COR-L47 (cell line): ENCODE data around the gene JUNB.
A peak's percentile ranks its signal among the peaks of the same experiment; 100 is the strongest.

Experiments
- DNase-seq: peaks from one replicate; lab custom pipeline; 2025; lab: John Stamatoyannopoulos, UW

The JUNB gene

DNA sequence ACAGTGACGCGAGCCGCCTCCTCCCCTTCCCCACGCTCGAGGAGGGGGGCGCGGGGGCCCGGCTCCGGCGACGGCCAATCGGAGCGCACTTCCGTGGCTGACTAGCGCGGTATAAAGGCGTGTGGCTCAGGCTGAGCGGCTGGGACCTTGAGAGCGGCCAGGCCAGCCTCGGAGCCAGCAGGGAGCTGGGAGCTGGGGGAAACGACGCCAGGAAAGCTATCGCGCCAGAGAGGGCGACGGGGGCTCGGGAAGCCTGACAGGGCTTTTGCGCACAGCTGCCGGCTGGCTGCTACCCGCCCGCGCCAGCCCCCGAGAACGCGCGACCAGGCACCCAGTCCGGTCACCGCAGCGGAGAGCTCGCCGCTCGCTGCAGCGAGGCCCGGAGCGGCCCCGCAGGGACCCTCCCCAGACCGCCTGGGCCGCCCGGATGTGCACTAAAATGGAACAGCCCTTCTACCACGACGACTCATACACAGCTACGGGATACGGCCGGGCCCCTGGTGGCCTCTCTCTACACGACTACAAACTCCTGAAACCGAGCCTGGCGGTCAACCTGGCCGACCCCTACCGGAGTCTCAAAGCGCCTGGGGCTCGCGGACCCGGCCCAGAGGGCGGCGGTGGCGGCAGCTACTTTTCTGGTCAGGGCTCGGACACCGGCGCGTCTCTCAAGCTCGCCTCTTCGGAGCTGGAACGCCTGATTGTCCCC, at the start of gene JUNB:
Gene JUNB, plus strand, starts transcription at position 142 of the 706 bp plus-strand sequence. Its CDS starts 286 bp downstream, at position 428.
- peak; percentile 94 for DNase-seq

DNA sequence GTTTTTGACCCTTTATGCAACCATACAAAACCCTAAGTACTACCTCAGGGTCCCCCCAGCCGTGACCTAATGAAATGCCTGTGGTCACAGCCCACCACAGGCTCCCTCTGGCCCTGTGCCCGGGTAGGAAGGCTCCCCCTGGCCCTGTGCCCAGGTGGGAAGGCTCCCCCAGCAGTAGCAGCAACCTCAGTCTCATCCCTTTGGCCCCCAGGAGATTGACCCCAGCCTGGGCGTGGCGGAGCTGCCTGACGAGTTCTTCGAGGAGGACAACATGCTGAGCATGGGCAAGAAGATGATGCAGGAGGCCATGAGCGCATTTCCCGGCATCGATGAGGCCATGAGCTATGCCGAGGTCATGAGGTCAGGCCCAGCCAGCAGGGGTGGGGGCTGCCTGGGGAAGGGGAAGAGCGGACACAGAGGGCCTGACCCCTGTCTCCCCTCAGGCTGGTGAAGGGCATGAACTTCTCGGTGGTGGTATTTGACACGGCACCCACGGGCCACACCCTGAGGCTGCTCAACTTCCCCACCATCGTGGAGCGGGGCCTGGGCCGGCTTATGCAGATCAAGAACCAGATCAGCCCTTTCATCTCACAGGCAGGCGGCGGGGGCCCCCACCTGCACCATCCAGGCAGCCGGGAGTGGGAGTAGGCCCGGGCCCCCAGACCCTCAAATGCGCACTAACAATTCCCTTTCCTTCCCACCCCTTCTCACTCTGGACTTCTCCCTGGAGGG, 46.0 kb upstream of the JUNB start:
- no peak for DNase-seq

- no peak for DNase-seq
Measured at GRCh38 chr19:12748489-12748888, 42.8 kb upstream of the JUNB start.

DNA sequence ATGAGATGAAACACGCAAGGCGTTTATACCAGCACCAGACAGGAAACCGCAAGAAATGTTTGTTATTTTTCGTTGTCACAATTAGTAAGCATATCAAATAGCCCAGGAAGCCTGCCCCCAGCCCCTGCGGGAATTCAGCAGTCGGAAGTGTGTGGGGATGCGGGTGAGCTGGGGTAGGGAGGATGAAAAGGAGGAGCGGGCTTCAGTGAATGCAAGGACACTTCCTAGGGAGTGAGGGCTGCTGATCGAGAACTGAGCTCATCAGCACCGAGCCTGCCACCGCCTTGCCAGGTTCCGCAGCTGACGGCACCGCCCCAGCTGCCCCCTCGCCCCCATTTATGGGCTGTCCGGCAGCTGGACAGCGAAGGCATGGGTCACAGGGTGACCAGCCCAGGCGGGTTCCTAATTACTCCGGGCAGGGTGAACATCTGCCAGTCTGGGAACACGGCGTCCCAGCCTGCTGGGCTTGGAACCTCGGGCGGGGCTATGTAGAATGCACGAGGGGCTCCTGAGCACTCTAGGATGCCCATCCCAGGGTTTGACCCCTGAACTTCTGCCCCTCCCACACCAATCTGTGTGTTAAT, 41.3 kb upstream of the JUNB start:
- DNase-seq: no peak

GRCh38 chr19:12750851-12751250, 40.4 kb upstream of the JUNB start:
- no peak for DNase-seq

- DNase-seq: no peak
Measured at GRCh38 chr19:12751635-12752034, 39.7 kb upstream of the JUNB start, which contains the start of gene BEST2. BEST2 (plus strand) TSS chr19:12751791; CDS start chr19:12752593, 802 bp downstream.

DNA sequence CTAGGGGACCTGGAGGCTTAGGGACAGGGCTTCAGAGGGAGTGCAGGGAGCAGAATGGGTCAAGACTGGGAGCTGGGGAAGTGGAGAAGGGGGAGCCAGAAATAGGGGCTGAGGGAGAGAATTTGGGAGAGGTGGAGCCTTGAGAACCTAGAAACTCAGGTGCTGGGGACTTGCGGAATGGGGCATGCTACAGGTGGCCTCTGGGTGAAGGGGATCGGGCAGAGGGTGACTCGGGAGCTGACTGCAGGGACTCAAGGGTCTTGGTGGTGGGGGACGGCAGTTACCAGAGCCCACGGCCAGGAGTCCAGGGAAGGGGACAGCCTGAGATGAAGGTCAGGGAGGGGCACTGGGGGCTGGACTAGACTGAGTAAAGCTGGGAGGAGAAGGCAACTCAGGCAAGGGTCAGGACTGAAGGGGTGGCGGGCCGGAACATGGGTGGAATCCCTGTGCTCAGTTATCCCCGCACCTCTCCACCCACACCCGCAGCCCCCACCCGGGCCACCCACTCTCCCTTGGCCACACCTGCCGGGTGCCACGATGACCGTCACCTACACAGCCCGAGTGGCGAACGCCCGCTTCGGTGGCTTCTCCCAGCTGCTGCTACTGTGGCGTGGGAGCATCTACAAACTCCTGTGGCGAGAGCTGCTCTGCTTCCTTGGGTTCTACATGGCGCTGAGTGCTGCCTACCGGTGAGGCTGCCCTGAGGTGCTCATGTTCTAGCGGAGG, 39.1 kb upstream of the JUNB start:
- DNase-seq: no peak

DNA sequence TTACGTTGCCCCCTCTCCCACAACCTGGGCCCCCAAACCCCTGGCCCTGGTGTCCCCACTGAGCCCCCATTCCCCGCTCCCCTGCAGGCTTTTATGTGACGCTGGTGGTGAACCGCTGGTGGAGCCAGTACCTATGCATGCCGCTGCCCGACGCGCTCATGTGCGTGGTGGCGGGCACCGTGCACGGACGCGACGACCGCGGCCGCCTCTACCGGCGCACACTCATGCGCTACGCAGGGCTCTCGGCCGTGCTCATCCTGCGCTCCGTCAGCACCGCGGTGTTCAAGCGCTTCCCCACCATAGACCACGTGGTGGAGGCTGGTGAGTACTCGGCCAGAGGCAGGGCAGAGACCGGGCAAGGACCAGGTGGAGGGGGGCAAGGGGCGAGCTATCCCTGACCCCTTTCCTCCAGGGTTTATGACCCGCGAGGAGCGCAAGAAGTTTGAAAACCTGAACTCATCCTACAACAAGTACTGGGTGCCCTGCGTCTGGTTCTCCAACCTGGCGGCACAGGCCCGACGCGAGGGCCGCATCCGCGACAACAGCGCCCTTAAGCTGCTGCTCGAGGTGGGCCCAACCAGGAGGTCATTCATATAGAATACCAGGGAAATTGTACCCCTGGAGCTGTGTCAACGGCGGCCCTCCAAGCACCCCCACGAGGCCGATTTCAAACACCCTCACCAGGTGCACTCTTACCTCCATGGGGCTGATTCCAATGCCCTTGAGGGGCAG, 36.7 kb upstream of the JUNB start:
- DNase-seq: no peak

- DNase-seq: no peak
Measured at GRCh38 chr19:12756150-12756883, 35.0 kb upstream of the JUNB start.

- DNase-seq: peak; percentile 43
Measured at GRCh38 chr19:12757544-12758274, 33.6 kb upstream of the JUNB start.

DNA sequence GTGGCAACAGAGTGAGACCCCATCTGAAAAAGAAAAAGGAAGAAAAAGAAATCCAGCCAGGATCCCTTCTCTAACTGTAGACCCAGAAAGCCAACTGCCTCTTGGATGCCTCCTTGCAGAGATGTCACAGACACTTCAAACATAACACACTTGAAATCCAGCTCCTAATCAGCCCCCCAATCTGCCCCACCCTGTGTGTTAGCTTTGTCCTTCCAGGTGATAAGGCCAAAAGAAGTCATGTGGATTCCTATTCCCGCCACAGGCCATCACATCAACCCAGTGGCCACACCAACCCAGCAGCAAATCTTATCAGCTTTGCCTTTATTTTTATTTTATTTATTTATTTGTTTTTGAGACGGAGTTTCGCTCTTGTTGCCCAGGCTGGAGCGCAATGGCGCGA, 31.6 kb upstream of the JUNB start:
- DNase-seq: no peak

GRCh38 chr19:12763100-12763499, 28.2 kb upstream of the JUNB start:
- DNase-seq: no peak

GRCh38 chr19:12764698-12765097, 26.6 kb upstream of the JUNB start:
- DNase-seq: no peak

- DNase-seq: peak; percentile 49
Measured at GRCh38 chr19:12766051-12766521, 25.2 kb upstream of the JUNB start.

DNA sequence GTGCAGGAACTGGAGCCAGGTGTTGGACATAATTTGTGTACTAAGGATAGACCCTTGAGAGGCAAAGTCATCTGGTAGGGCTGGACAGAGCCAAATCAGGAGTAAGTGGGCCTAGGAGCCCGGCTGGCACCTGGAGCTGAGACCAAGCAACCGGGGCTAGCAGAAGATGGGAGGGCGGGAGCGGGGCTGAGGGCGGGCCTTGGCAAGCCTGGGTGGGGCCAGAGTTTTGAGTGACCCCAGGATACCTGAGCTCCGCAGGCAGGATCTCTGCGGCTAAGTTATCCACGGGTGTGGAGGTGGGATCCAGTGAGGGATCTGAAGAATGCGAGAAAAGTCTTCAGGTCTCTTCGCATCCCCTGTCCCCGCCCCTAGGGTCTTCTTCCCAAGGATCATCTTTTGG, 24.1 kb upstream of the JUNB start:
- DNase-seq: no peak

- no peak for DNase-seq
Measured at GRCh38 chr19:12767666-12768065, 23.6 kb upstream of the JUNB start.

DNA sequence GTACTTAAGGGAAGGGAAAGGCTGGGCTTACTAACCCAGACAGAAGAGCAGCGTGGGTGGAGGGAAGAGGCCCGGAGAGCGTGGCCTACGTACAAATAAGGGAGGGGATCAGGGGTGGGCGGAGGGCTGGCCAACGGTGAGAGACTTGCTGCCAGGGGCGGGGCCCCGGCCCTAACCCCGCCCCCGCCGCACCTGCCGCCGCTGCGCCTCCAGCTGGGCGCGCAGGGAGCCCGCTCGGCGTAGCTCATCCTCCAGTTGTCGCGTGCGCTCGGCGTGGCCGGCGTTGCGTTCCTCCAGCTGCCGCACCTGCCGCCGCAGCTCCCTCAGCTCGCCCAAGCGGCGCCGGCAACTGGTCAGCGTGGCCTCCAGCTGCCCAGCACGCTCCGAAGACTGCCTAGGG, 21.6 kb upstream of the JUNB start:
- no peak for DNase-seq

GRCh38 chr19:12770922-12771321, 20.4 kb upstream of the JUNB start:
- DNase-seq: no peak

DNA sequence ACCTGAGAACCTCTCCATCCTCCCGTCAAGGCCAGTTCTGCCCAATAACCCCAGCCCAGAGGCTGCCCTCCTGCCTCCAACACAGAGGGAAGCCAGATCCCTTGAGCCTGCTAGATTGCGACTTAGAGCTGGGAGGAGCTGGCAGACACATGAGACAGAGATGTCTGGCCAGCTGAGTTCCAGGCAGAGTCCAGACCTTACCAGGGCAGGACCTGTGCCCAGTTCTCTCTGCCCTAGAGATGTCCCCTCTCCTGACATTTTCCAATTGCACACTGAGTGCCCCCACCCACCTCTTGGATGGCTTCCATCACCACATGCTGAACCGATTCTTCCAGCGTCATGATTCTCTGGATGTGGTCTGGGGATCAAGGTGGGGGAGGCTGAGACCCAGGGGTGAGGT, 19.0 kb upstream of the JUNB start:
- DNase-seq: no peak

DNA sequence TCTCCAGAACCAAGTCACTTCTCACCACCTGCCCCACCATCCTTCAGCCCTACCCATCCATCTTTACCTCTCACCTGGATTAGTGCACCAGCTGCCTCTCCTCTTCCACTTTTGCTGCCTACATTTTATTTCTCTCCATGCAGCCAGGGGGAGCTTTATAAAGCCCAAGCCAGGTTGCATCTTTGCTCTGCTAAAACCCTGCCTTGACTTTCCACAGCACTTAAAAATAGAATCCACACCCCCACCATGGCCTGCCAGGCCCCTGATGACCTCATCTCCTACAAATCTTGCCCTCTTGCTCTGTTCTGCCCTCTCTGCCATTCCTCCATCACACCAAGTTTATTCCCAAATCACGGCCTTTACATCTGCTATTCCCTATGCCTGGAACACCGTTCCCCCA, 17.7 kb upstream of the JUNB start:
- no peak for DNase-seq
